NCI-H446 treated with DMSO at 0.1 percent for 48 hours (cell line): Measurements from ENCODE around the gene CADPS.

Source experiments
- DNase-seq: peaks from one replicate; lab custom pipeline; 2025; lab: John Stamatoyannopoulos, UW

Gene CADPS

DNA sequence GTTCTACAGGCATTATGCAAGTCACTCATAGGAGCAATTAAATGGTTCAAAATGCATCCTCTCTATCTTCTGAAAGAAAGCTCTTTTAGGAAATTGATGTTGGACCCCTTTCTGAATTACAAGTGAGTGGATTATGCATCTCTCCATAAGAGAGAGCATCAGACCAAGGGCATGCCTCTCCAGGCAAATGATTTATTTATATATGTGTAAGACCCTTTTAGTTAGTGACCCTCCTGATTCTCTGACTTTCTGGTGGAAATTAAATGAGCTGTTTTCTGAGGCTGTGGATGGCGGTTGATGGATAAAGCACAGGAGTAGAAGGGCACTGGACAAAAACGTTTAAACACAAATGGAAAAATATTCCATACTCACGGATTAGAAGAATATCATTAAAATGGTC lies 62.6 kb downstream of the CADPS start:
- no peak for DNase-seq

DNA sequence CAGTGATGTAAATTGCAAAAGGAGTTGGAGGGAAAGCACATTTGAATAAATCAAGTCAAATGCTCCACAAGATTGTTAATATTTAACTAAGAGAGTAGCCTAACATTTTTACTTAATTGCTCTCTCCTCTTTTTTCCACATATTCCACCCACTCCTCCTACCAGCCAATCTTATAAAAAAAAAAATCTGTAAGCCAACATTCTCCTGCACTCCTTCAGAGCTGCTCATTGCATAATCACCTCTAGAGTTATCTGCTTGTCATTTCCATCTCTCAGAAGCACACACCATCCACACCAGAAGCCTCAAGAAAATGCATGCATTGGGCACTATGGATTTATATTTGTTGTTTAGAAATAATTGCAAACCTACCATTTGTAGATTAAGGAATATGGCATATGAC lies 64.1 kb downstream of the CADPS start:
- DNase-seq: no peak

- DNase-seq: no peak
Measured at GRCh38 chr3:62809369-62809768, 65.8 kb downstream of the CADPS start.

DNA sequence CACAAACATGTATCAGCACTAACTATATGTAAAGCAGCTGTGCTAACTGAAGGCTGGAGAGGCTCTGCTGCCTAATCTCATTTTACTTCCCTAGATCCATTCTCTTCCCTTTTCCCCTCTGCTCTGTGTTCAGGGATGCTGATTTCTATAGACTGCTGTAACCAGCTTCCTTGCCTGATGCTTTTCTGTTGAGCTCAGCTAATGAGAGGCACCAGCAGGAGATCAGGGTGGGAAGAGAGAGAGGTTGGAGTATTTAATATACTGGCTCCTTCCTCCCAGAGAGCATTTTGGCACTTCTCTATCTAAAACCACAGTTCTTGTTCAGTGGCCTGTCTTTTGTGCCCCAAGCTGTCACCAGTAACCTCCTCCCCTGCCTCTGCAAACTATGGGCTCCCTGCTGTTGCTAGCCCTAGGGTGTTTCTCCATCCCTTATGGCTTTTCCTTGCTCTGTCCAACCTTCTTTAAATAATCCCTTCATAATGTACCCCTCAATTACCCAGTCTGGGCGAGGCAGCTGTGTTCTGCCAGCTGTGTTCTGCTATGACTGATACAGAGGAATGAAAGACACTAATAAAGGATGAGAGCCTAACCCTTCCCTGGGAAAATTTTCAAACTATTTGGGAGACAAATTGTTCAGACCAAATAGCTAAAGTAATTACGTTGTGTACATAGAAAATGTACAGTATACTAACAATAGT lies 69.5 kb downstream of the CADPS start:
- DNase-seq: no peak

DNA sequence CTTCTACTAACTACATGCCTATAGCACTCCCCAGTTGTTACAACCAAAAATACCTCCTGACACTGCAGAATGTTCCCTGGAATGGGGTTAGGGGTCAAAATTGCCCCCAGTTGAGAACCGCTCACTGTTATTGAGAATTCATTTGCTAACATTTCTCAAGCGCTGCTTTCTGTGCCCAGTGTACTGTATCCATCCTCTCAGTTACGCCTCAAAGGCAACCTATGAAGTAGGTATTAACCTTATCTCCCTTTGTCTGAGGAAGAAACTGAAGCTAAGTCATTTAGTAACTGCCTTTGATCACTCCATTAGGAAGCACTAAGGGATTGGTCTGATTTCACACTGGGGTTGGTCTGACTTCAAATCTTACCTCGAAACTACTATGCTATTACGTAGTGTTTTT lies 70.1 kb downstream of the CADPS start:
- DNase-seq: no peak

DNA sequence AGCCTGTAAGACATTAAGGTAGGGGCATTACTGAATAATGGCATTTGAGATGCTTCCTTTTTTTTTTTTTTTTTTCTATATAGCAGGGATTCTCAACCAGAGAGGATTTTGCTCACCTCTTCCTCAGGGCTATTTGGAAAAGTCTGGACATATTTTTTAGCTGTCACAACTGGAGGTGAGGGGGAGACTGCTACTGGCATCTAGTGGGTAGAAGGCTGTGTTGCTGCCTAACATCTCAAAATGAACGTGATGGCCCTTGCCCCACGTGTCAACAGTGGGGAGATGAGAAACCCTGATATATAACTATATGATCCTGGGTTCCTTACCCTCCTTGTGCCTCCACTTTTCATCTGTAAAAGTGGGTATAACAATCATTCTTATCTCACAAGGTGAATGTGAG lies 71.9 kb downstream of the CADPS start:
- DNase-seq: no peak

GRCh38 chr3:62798000-62798399 lies 77.2 kb downstream of the CADPS start:
- no peak for DNase-seq

- DNase-seq: no peak
Measured at GRCh38 chr3:62797132-62797531, 78.1 kb downstream of the CADPS start.

GRCh38 chr3:62795978-62796657 lies 79.1 kb downstream of the CADPS start:
- no peak for DNase-seq

- DNase-seq: no peak
Measured at GRCh38 chr3:62793946-62794345, 81.3 kb downstream of the CADPS start.

GRCh38 chr3:62785384-62785783 lies 89.8 kb downstream of the CADPS start:
- DNase-seq: no peak

DNA sequence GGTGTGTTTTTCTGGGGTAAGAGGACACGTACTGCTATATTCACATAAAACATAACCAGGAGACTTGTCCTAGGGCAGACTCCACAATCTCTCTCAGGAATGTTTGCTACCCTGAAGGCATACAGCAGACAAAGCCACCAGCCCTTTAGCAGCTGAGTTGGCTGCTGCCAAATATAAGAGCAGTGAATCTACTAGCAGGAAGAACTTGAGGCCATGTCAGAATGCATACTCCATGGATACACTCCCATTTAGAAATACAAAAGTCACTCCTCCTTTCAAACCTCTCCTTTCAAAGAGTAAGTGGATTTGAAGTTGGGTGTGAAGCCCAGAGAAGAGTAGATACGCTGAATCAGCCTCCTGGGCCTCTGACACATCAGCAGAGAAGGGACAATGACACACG lies 94.1 kb downstream of the CADPS start:
- no peak for DNase-seq

DNA sequence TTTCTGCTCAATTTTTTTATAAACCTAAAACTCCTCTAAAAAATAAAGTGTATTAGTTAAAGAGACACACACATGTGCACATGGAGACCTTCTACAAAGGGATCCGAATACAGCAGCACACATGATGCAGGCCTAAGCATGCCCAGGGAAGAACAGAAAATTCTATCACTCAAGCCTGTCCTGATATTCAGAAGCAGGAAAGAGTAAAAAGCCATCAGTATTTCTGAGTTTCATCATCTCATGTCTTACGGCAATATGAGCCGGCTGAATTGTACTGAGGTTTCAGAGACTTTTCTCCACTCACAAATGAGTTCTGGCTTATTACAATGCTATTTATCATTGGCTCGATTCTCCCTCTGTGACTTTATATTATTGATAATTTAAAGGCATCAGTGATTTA lies 97.5 kb downstream of the CADPS start:
- no peak for DNase-seq

DNA sequence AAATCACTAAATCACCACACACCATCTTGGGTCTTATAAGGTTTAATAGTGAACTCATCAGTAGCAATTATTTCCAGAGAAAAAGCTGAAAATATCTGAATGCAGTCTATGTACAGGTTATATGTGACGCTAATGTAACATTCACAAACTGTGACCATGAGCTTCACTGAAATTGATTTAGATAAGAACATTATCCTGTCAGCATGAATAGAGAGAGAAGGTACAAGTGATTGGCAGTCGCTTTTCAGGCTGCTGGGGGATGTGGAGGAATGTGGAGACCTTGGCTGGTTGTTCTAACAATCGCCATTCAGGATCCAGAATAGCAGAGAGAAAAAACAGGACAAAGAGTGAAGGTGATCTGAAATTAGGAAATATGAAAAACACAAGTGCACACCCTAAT lies 98.1 kb downstream of the CADPS start:
- no peak for DNase-seq

DNA sequence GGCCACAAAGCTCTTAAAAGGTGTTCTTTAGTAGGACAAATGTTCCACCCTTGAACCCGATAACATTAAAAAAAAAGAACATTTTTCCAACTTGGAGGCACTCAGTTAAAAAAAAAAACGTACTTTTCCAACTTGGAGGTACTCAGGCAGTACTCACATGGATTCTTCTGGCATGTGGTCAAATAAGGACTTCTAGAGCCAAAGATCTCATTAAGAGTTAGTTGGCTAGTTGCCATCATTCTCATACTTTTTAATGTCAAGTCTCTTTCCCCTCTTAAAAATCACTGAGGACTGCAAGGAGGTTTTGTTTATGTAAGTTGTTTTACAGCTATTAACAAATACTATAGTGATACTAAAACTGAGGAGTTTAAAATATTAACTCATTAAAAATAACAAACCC lies 101.0 kb downstream of the CADPS start:
- peak; percentile 20 for DNase-seq

- no peak for DNase-seq
Measured at GRCh38 chr3:62771331-62772072, 103.7 kb downstream of the CADPS start.

GRCh38 chr3:62768896-62769295 lies 106.3 kb downstream of the CADPS start:
- DNase-seq: no peak

- no peak for DNase-seq
Measured at GRCh38 chr3:62761711-62762110, 113.5 kb downstream of the CADPS start.

DNA sequence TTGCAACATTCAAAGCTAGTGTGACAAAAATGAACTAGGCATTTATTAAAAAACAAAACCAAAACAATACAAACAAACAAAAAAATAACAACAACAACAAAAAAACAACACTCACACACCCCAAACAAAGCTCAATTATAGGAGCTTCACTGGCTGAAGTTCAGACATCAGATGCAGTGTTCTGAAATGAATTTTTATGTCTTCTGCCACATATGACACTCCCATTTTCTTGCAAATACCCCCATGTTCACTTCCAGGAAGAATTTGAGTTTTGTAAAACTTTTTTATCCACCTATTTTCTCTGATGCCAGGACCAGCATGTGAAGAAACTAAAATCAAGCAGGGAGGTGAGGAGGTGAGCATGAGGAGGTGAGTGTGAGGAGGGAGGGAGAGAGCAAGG lies 113.9 kb downstream of the CADPS start:
- no peak for DNase-seq

DNA sequence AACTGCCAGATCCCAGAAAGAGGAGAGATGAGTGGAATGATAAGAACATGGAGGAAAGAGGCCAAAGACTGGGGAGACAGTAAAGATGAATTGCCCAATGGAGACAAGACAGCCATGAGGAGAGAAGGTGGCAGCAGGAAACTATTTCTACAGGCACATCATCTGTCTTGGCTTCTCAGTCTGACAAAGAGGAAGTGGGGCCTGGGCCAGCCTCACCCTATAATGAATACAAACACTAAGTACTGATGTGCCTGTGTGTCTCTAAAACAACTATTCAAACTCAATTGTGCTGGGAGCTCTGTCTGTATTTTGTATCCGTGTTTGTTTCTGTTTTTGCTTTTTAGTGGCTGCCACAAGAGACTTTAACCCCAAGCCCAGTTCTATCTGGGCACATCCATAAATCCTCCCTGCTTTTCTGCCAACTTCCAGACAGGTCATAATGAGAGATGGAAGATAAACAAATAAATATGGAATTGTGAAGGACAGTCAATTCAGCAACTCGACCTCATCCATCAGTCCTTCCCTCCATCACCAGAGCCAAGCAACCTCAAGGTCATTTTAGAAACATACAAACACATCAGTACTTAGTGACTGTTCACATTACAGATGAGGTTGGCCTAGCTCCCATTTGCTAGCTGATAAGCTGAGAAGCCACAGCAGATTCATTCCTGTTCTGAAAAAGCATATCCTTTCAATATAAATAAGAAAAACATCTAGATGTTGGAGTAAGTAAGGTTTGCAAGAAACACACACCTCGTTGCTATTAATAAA lies 116.7 kb downstream of the CADPS start:
- no peak for DNase-seq

DNA sequence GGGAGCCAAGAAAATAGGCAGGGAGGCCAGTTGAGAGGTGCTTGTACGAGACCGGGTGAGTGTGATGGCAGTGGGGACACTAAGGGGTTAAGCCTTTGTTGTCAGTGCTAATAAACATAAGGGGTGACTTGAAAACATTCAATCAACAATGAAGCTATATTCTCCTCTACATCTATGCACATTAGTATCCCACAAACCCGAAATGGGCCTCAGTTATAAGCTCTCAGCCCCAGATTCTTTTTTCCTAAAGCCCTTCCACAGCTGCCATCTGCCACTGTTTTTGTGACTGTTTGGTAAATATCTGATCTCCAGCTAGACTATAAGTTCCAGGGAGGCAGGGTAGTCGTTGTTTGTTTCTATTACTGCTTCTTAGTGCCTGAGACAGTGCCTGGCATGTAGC lies 118.2 kb downstream of the CADPS start:
- DNase-seq: no peak

DNA sequence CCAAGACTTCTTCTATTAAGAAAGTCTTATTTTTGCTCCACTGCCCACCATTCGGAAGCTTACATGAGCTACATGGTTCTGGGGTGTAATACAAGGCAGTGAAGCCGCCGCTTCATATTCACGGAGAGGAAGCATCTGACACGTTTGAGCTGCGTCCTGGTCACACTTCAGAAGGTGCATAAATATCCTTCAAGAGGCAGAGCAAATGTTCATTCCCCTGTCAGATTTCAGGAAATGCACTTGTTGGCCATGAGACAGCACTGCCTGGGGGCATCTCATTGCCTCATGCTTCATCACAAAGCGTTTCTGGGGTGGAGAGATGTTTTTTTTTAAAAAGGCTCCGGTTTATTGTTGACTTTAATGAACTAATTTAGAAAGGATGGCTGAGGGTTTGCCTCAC lies 119.9 kb downstream of the CADPS start:
- no peak for DNase-seq

DNA sequence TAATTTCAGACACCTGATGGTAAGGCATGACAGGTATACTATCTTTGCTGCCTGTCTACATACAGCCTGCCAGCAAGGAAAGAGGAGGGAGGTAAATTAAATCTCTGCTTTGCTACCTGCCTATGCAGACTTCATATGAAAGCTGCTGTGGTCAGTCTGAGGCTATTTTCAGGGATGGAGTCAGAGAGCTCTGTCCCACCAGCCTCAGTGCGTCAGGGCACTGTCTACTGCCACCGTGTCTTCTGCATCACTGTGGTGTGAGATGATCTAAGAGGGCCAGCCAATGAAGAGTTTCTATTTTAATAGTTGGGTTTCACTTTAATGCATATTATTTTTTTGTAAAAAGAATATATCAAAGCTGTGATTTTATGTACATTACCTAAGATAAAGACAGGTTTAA lies 125.6 kb downstream of the CADPS start:
- no peak for DNase-seq
